Neural crest cell (in vitro differentiated cells): Measurements from ENCODE around the gene STMN1. TPM values are rescaled to one million over a fixed set of nuclear protein-coding genes. Genes with fewer than 3 reads are reported as not detected.
A peak's percentile ranks its signal among the peaks of the same experiment; 100 is the strongest.

Experiments used
- DNase-seq: peaks from one replicate; pipeline ENCODE4 v3.0.0; 2021; ENCODE audit warnings: low read depth, mixed read lengths, low spot score
- H3K27ac Mint-ChIP-seq: one replicate; pipeline ENCODE4 v1.8.0; 2021; ENCODE audit warnings: mild to moderate bottlenecking, mixed read lengths; ENCODE audit not compliant: unreplicated experiment
- H3K27me3 Mint-ChIP-seq: 2 replicates; pipeline ENCODE4 v1.8.0; 2021; ENCODE audit warnings: low read depth, mild to moderate bottlenecking, mixed read lengths
- H3K36me3 Mint-ChIP-seq: 2 replicates; pipeline ENCODE4 v1.8.0; 2021; ENCODE audit warnings: low read depth, mild to moderate bottlenecking, mixed read lengths
- H3K4me1 Mint-ChIP-seq: 2 replicates; pipeline ENCODE4 v1.8.0; 2021; ENCODE audit warnings: mixed read lengths
- H3K4me3 Mint-ChIP-seq: one replicate; pipeline ENCODE4 v1.8.0; 2021; ENCODE audit warnings: mild to moderate bottlenecking, mixed read lengths
- H3K9me3 Mint-ChIP-seq: 2 replicates; pipeline ENCODE4 v1.8.0; 2021; ENCODE audit warnings: mixed read lengths
- CTCF ChIP-seq: fragments of 200-600 bp; sonication (generic); conservative IDR thresholded peaks from 2 replicates; pipeline ENCODE4 v1.5.0; 2021; ENCODE audit warnings: antibody characterized with exemption, mild to moderate bottlenecking
- total RNA-seq: library from RNA; stranded (reverse); gene quantifications from 2 replicates; pipeline ENCODE4 v1.2.1, GENCODE V29; 2021

STMN1 gene
- total RNA-seq, 1 donor from 2014 or later, result 934 TPM

GRCh38 chr1:25861316-25862286 lies 44.6 kb downstream of the STMN1 start:
- no peaks in the 10 kb centered on the region for H3K27me3 Mint-ChIP-seq
- peaks cover 10% of the 10 kb centered on the region for H3K36me3 Mint-ChIP-seq
- H3K4me1 Mint-ChIP-seq, result peaks cover 41% of the 10 kb centered on the region
- no peak for TF ChIP-seq CTCF
- DNase-seq, result no peak
- H3K4me3 Mint-ChIP-seq, result peak overlapping the region; percentile 87
- peak overlapping the region; percentile 86 for H3K27ac Mint-ChIP-seq
- H3K9me3 Mint-ChIP-seq, result no peaks in the 10 kb centered on the region

- Mint-ChIP-seq H3K4me1 (peaks cover 44% of the 10 kb centered on the region), H3K36me3 (peaks cover 7% of the 10 kb centered on the region), H3K27ac (peak within 1 kb of the TSS; percentile 99), H3K9me3 (no peaks in the 10 kb centered on the region), H3K27me3 (no peaks in the 10 kb centered on the region), H3K4me3 (peak within 1 kb of the TSS; percentile 96)
- peak; percentile 83 for DNase-seq
- no peak for TF ChIP-seq CTCF
These were observed 47.1 kb downstream of the STMN1 start, which contains the start of gene AUNIP for GRCh38 chr1:25858906-25859789. AUNIP (minus strand) TSS chr1:25859457; CDS start chr1:25859357, 100 bp downstream.

GRCh38 chr1:25858494-25858893 lies 47.7 kb downstream of the STMN1 start:
- Mint-ChIP-seq H3K27ac (peak overlapping the region; percentile 99), H3K9me3 (no peaks in the 10 kb centered on the region)

GRCh38 chr1:25856856-25857255 lies 49.4 kb downstream of the STMN1 start:
- DNase-seq, result no peak
- peak overlapping the region; percentile 35 for H3K4me3 Mint-ChIP-seq
- H3K27ac Mint-ChIP-seq, result no peak overlapping the region

More at GRCh38 chr1:25858494-25858893, 47.7 kb downstream of the STMN1 start:
- H3K4me3 Mint-ChIP-seq, result peak overlapping the region; percentile 96
- peaks cover 4% of the 10 kb centered on the region for H3K36me3 Mint-ChIP-seq
- no peak for DNase-seq
- no peak for TF ChIP-seq CTCF
- peaks cover 44% of the 10 kb centered on the region for H3K4me1 Mint-ChIP-seq
- H3K27me3 Mint-ChIP-seq, result no peaks in the 10 kb centered on the region

More at GRCh38 chr1:25856856-25857255, 49.4 kb downstream of the STMN1 start:
- H3K27me3 Mint-ChIP-seq, result no peaks in the 10 kb centered on the region
- H3K4me1 Mint-ChIP-seq, result peaks cover 40% of the 10 kb centered on the region
- H3K9me3 Mint-ChIP-seq, result no peaks in the 10 kb centered on the region
- no peaks in the 10 kb centered on the region for H3K36me3 Mint-ChIP-seq
- TF ChIP-seq CTCF, result no peak
